ENCODE measurements around the gene VIPAS39.

Gene VIPAS39

DNA sequence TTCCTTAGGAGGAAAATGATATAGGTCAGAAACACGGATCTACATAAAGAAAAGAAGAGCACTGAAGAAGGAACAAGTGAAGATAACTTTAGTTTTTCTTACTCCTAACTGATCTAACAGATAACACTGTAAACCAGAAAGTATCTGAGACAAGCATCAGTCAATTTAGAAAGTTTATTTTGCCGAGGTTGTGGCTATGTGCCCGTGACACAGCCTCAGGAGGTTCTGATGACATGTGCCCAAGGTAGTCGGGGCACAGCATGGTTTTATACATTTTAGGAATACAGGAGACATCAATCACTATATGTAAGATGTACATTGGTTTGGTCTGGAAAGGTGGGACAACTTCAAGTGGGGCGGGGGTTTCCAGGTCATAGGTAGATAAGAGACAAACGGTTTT lies 57.2 kb downstream of the VIPAS39 start:
- DNase-seq, result no peak

DNA sequence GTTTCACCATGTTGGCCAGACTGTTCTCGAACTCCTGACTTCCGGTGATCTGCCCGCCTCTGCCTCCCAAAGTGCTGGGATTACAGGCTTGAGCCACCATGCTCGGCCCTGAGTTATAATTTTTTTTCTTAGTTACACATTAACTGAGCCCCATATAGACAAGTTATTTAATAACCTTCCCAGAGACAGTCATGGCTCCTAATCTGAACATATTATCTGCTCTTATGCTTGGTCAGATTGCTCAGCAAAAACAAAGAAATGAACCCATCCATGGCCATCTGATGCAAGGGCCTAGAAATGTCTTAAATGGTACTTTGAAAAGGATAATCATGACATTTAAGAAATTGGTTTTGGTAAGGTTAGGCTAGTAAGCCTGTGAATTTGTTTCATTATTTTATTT lies 67.2 kb downstream of the VIPAS39 start:
- no peak for DNase-seq

DNA sequence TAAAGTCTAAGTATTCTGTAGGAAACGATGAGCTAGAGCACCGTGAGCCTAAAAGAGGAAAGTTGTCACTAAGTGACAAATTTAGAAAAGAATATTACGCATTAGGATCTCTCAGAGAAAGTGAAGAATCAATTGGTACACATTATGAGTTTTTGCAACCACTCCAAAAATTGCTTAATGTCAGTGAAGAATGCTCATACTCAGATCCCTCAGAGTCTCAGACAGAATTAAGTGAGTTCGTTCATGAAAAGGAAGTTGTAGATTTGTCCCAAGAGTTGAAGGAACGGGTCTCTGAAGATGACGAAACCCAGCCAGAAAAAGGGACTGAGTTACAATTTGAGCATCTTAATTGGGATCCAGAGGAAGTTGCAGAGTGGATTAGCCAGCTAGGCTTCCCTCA lies 78.7 kb downstream of the VIPAS39 start:
- no peak for DNase-seq

DNA sequence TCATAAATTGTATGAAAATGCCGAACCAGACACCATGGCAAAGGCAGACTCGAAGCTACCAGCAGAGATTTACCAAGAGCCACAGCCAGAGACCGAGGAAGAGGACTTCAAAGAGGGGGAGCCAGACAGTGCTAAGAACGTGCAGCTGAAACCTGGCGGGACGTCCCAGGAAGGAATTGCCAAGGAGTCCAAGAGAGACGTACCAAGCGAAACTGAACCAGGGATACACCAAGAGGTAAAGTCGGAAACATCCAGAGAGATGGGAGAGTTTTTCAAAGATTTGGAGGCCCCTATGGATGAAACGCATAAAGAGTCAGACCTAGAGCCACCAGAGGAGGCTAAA lies 79.9 kb downstream of the VIPAS39 start:
- no peak for DNase-seq

- peak; percentile 86 for DNase-seq
These were observed 80.5 kb downstream of the VIPAS39 start, which contains the start of the genes SAMD15 and TMED8 for GRCh38 chr14:77376771-77377501. Gene SAMD15, plus strand, starts transcription at chr14:77377379. Its CDS starts 40 bp downstream, at chr14:77377419. Gene TMED8, minus strand, starts transcription at chr14:77377094. Its CDS starts 41 bp downstream, at chr14:77377053.

All from activated naive CD4-positive, alpha-beta T cell treated with Interleukin-2 at 50 U/mL for 16 hours (primary cell).